H1 (cell line): Measurements from ENCODE around the gene AIFM3. TPM values are rescaled to one million over a fixed set of nuclear protein-coding genes. Genes with fewer than 3 reads are reported as not detected.

Experiments used
- CTCF ChIA-PET: fragments of 300-600 bp; sonication (Branson Sonifier 250); formaldehyde crosslinking; loops from one replicate; lab custom pipeline; 2021; ENCODE audit not compliant: partially characterized antibody; lab: Charles Lee
- POLR2A ChIA-PET: fragments of 300-600 bp; sonication (Branson Sonifier 250); formaldehyde crosslinking; loops from one replicate; lab custom pipeline; 2021; ENCODE audit warnings: inconsistent platforms; ENCODE audit not compliant: partially characterized antibody; lab: Charles Lee
- DNase-seq, 2 experiments: peaks; one replicate each; pipeline versions ENCODE4 v3.0.0 to v3.0.0-alpha.2; 2010 to 2022; ENCODE audit warnings: low spot score in 2 of 2, low read depth in 1 of 2, mixed read lengths in 1 of 2
- FAIRE-seq: peaks from 2 replicates; lab custom pipeline; 2011; peaks lifted over from hg19 to GRCh38; lab: Jason Lieb, UNC
- H2AFZ ChIP-seq: 2 replicates; pipeline ENCODE4 v1.8.1; 2012; ENCODE audit warnings: low read length, inconsistent platforms
- H2AK5ac ChIP-seq: 2 replicates; pipeline ENCODE4 v1.6.1; 2013; ENCODE audit warnings: low read depth, low read length
- H2BK120ac ChIP-seq: replicated peaks from 2 replicates; pipeline ENCODE3; 2013; ENCODE audit warnings: low read depth, low read length, inconsistent platforms
- H2BK12ac ChIP-seq: 2 replicates; pipeline ENCODE4 v1.6.1; 2013; ENCODE audit warnings: low read depth, low read length
- H2BK15ac ChIP-seq: 2 replicates; pipeline ENCODE4 v1.6.1; 2013; ENCODE audit warnings: low read length
- H2BK20ac ChIP-seq: 2 replicates; pipeline ENCODE4 v1.6.1; 2013; ENCODE audit warnings: low read length
- H2BK5ac ChIP-seq: 2 replicates; pipeline ENCODE4 v1.6.1; 2013; ENCODE audit warnings: low read depth, low read length
- H3K14ac ChIP-seq: 2 replicates; pipeline ENCODE4 v1.6.1; 2013; ENCODE audit warnings: inconsistent platforms; ENCODE audit not compliant: insufficient read length
- H3K18ac ChIP-seq: 2 replicates; pipeline ENCODE4 v1.6.1; 2013; ENCODE audit warnings: low read length; ENCODE audit errors: extremely low read depth
- H3K23ac ChIP-seq: 2 replicates; pipeline ENCODE4 v1.6.1; 2013; ENCODE audit warnings: inconsistent platforms; ENCODE audit not compliant: insufficient read length
- H3K23me2 ChIP-seq: 2 replicates; pipeline ENCODE4 v1.6.1; 2013; ENCODE audit warnings: low read depth, low read length
- H3K27ac ChIP-seq: 2 replicates; pipeline ENCODE4 v1.6.1; 2011; ENCODE audit warnings: low read depth, low read length, inconsistent platforms
- H3K27me3 ChIP-seq, 4 experiments: replicated peaks in 1 of 4; 1 replicate in 1 of 4; 2 replicates in 3 of 4; pipeline versions ENCODE4 v1.6.1 to v1.8.1; 2011 to 2013; ENCODE audit warnings: low read length in 3 of 4, mild to moderate bottlenecking in 3 of 4, inconsistent platforms in 2 of 4, mixed read lengths in 2 of 4, moderate library complexity in 1 of 4; ENCODE audit not compliant: control insufficient read depth in 3 of 4, insufficient read depth in 3 of 4; ENCODE audit errors: extremely low read depth in 1 of 4
- H3K36me3 ChIP-seq, 4 experiments: 2 replicates each; pipeline versions ENCODE4 v1.6.1 to v1.8.1; 2011 to 2013; ENCODE audit warnings: mild to moderate bottlenecking in 4 of 4, low read length in 3 of 4, moderate library complexity in 2 of 4, control low read depth in 1 of 4, inconsistent platforms in 1 of 4; ENCODE audit not compliant: insufficient read depth in 4 of 4, control insufficient read depth in 2 of 4
- H3K4ac ChIP-seq: replicated peaks from 2 replicates; pipeline ENCODE3; 2013; ENCODE audit warnings: low read length, low read depth, mixed read lengths, inconsistent platforms; ENCODE audit not compliant: insufficient read length
- H3K4me1 ChIP-seq, 4 experiments: replicated peaks in 1 of 4; 1 replicate in 1 of 4; 2 replicates in 3 of 4; pipeline versions ENCODE4 v1.6.1 to v1.8.1; 2011 to 2013; ENCODE audit warnings: low read length in 3 of 4, inconsistent platforms in 2 of 4, mixed read lengths in 1 of 4; ENCODE audit not compliant: insufficient read depth in 4 of 4, control insufficient read depth in 3 of 4
- H3K4me2 ChIP-seq, 2 experiments: 2 replicates each; pipeline versions ENCODE4 v1.6.1 to v1.8.1; 2011 to 2013; ENCODE audit warnings: low read depth in 2 of 2, low read length in 2 of 2, control low read depth in 1 of 2, inconsistent platforms in 1 of 2, mild to moderate bottlenecking in 1 of 2; ENCODE audit not compliant: insufficient read depth in 1 of 2
- H3K4me3 ChIP-seq, 4 experiments: fragments of 200-600, 300-600 bp in 1 of 4; sonication (generic), shearing (Covaris generic), sonication (Bioruptor Twin) in 1 of 4; 2 replicates each; pipeline versions ENCODE4 v1.5.1 to v1.8.1; 2011 to 2016; ENCODE audit warnings: low read length in 4 of 4, low read depth in 3 of 4, control low read depth in 2 of 4, inconsistent platforms in 2 of 4, mild to moderate bottlenecking in 2 of 4, mixed read lengths in 1 of 4, moderate library complexity in 1 of 4; ENCODE audit not compliant: insufficient read depth in 2 of 4; ENCODE audit errors: extremely low read depth in 1 of 4
- H3K56ac ChIP-seq: replicated peaks from 2 replicates; pipeline ENCODE3; 2013; ENCODE audit warnings: low read depth, mild to moderate bottlenecking, mixed read lengths, low read length, inconsistent platforms; ENCODE audit not compliant: insufficient read length
- H3K79me1 ChIP-seq: 2 replicates; pipeline ENCODE4 v1.6.1; 2013; ENCODE audit warnings: low read depth, low read length, control low read depth
- H3K79me2 ChIP-seq, 2 experiments: 2 replicates each; pipeline versions ENCODE4 v1.6.1 to v1.8.1; 2012 to 2013; ENCODE audit warnings: low read length in 2 of 2, mild to moderate bottlenecking in 2 of 2, inconsistent platforms in 1 of 2; ENCODE audit not compliant: insufficient read depth in 2 of 2, control insufficient read depth in 1 of 2
- H3K9ac ChIP-seq, 4 experiments: replicated peaks in 1 of 4; 1 replicate in 1 of 4; 2 replicates in 3 of 4; pipeline versions ENCODE4 v1.6.1 to v1.8.1; 2011 to 2013; ENCODE audit warnings: low read depth in 3 of 4, low read length in 3 of 4, control low read depth in 2 of 4, mild to moderate bottlenecking in 2 of 4, moderate library complexity in 2 of 4, inconsistent platforms in 1 of 4; ENCODE audit errors: extremely low read depth in 1 of 4
- H3K9me3 ChIP-seq, 2 experiments: 2 replicates each; pipeline versions ENCODE4 v1.6.1 to v1.8.1; 2012 to 2013; ENCODE audit warnings: mild to moderate bottlenecking in 2 of 2, moderate library complexity in 2 of 2, control low read depth in 1 of 2, inconsistent platforms in 1 of 2, low read depth in 1 of 2, low read length in 1 of 2, mixed read lengths in 1 of 2; ENCODE audit not compliant: insufficient read depth in 2 of 2
- H4K20me1 ChIP-seq, 2 experiments: replicated peaks in 1 of 2; 2 replicates each; pipeline versions ENCODE3 to v1.8.1; 2011 to 2013; ENCODE audit warnings: inconsistent platforms in 2 of 2, low read length in 2 of 2, mild to moderate bottlenecking in 1 of 2; ENCODE audit not compliant: insufficient read depth in 2 of 2, control insufficient read depth in 1 of 2
- H4K5ac ChIP-seq: 2 replicates; pipeline ENCODE4 v1.6.1; 2013; ENCODE audit warnings: low read length, low read depth, mixed read lengths, inconsistent platforms; ENCODE audit not compliant: insufficient read length
- H4K8ac ChIP-seq: 2 replicates; pipeline ENCODE4 v1.8.0; 2013; ENCODE audit warnings: mild to moderate bottlenecking, moderate library complexity, low read length, inconsistent platforms; ENCODE audit not compliant: insufficient read depth; ENCODE audit errors: extremely low read depth
- H4K91ac ChIP-seq: replicated peaks from 2 replicates; pipeline ENCODE3; 2013; ENCODE audit warnings: low read length, mixed read lengths, inconsistent platforms; ENCODE audit not compliant: insufficient read length
- ATF2 ChIP-seq: IDR thresholded peaks from 2 replicates; pipeline ENCODE4 v1.6.1; 2012; ENCODE audit warnings: low read length, inconsistent platforms
- CREB1 ChIP-seq: IDR thresholded peaks from 2 replicates; pipeline ENCODE4 v1.6.1; 2012; ENCODE audit warnings: inconsistent platforms
- NRF1 ChIP-seq: IDR thresholded peaks from 2 replicates; pipeline ENCODE4 v1.6.1; 2011; ENCODE audit warnings: mild to moderate bottlenecking, low read depth, low read length, improper control_type of control experiment
- SP2 ChIP-seq: IDR thresholded peaks from 2 replicates; pipeline ENCODE4 v1.6.1; 2012; ENCODE audit warnings: mild to moderate bottlenecking, low read length, inconsistent platforms
- TAF1 ChIP-seq: IDR thresholded peaks from 2 replicates; pipeline ENCODE4 v1.6.1; 2011; ENCODE audit warnings: mild to moderate bottlenecking, low read depth, low read length
- WGBS, 2 experiments: shearing (Covaris generic) in 1 of 2; methylation state at CpG; one replicate each; pipeline versions ENCODE4 v1.1.6 to v1.1.7; 2013 to 2015; ENCODE audit warnings: low lambda C conversion rate in 2 of 2, mixed read lengths in 2 of 2, inconsistent platforms in 1 of 2, low coverage in 1 of 2, missing lambda C conversion rate in 1 of 2; ENCODE audit not compliant: insufficient replicate concordance in 2 of 2, insufficient coverage in 1 of 2, insufficient read length in 1 of 2; ENCODE audit errors: extremely low coverage in 1 of 2, missing lambda C conversion rate in 1 of 2; 5-methylcytosine and 5-hydroxymethylcytosine counted together
- polyA plus RNA-seq, 7 experiments: library from polyadenylated mRNA; depleted of rRNA in 3 of 7; stranded (reverse) in 5 of 7; unstranded in 2 of 7; fragments of >200 nt in 5 of 7; fragments of 200-250 nt in 2 of 7; gene quantifications; 1 replicate in 5 of 7; 2 replicates in 1 of 7; 4 replicates in 1 of 7; pipeline versions ENCODE4 v1.2.1 to v1.2.3, GENCODE V29; 2011 to 2013; ENCODE audit warnings: missing spikeins in 2 of 7, mixed read lengths in 2 of 7
- total RNA-seq: library from RNA; stranded (reverse); fragmentation: NEBNext Ultra II Directional; extraction: Animal tissue kit (Norgen Biotek cat#: 25700); gene quantifications from 2 replicates; pipeline ENCODE4 v1.2.1, GENCODE V29; 2021
- TF ChIP-seq, protein P1 (sequence below): IDR thresholded peaks from 2 replicates; pipeline ENCODE4 v1.6.1; 2012; ENCODE audit warnings: inconsistent platforms

The AIFM3 gene
- total and polyA plus RNA-seq, 2 of the 8 experiments (the other 6 are each of a cell fraction or from before 2014, with no cell fraction given), result 0.86 to 1.4 TPM

DNA sequence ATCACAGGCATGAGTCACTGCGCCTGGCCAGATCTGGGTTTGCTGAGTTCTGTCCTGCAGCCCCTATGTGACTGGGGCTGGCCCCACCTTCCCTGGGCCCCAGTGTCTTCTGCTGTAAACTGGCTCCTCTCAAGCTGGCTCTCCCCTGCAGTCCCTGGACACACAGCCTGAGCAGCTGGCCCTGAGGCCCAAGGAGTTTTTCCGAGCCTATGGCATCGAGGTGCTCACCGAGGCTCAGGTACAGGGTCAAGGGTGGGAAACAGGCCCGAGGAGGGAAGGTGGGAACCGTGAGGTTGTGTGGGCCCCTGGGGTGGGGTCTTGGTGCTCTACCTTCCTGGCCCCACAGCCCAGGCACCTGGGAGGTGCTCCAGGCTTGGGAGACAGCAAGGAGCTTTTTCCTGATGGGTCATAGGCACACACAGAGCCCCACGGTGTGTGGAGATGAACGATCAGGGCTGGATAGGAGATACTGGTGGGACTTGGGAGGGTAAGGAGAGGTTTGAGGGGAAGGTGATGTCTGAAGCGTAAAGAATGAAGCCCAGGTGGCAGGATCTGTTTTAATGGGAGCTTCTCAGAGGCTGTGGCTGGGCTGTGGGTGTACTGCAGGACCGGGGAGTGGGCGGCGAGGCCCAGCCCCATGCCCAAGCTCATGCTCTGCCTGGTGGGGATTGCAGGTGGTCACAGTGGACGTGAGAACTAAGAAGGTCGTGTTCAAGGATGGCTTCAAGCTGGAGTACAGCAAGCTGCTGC, 8.7 kb downstream of the AIFM3 start:
- Histone ChIP-seq H2BK20ac (no peak overlapping the region), H3K9ac (no peak overlapping the region), H4K91ac (no peak overlapping the region), H3K14ac (no peak overlapping the region), H3K27ac (no peak overlapping the region), H3K23ac (no peak overlapping the region), H3K23me2 (0 out of 2 replicates have a peak, but pooled peaks cover 2% of the 10 kb centered on the region), H3K18ac (no peak overlapping the region), H3K4me3 (no peak overlapping the region), H4K5ac (no peak overlapping the region), H4K8ac (no peak overlapping the region; the same call in 1 of the 2 replicates), H2AFZ (no peak overlapping the region), H3K79me1 (no peaks in the 10 kb centered on the region), H3K9me3 (peaks cover 11 to 17% of the 10 kb centered on the region in 2 experiments), H3K4me2 (no peak overlapping the region), H3K56ac (no peak overlapping the region), H3K4me1 (peaks cover 0 to 16% (median 9%) of the 10 kb centered on the region in 4 experiments; a peak in 6 of 7 replicates), H2BK12ac (no peak overlapping the region), H3K27me3 (peaks cover 0 to 17% (median 7%) of the 10 kb centered on the region in 4 experiments; a peak in 3 of 7 replicates), H2BK15ac (no peak overlapping the region), H2AK5ac (no peak overlapping the region), H3K36me3 (no peaks in the 10 kb centered on the region), H2BK120ac (no peak overlapping the region), H4K20me1 (peaks cover 1 to 2% of the 10 kb centered on the region in 2 experiments), H2BK5ac (no peak overlapping the region), H3K4ac (no peak overlapping the region), H3K79me2 (no peaks in the 10 kb centered on the region)
- no peak for DNase-seq
- no peak for FAIRE-seq
- CTCF ChIA-PET, result interaction anchor here (0.7 to 10.9 kb wide), 7 partner anchors 9 to 127 kb away, joined by 3 to 115 read pairs (median 6); partner anchors contain the start of gene AIFM3
- WGBS, 2 experiments, result 88% methylated on average over 13 of the region's 14 CpGs; no CpG with 5 or more reads in 1 of the 2 experiments
- TF ChIP-seq TAF1 (no peak), SP2 (no peak), NRF1 (no peak), CREB1 (no peak), ATF2 (no peak)
- TF ChIP-seq, protein P1, sequence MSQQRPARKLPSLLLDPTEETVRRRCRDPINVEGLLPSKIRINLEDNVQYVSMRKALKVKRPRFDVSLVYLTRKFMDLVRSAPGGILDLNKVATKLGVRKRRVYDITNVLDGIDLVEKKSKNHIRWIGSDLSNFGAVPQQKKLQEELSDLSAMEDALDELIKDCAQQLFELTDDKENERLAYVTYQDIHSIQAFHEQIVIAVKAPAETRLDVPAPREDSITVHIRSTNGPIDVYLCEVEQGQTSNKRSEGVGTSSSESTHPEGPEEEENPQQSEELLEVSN, result no peak
- POLR2A ChIA-PET, result interaction anchor here (0.9 to 3.0 kb wide), 3 partner anchors 16 to 20 kb away, joined by 3 to 7 read pairs (median 3); no protein-coding TSS in a partner anchor
